ENCODE measurements around the gene GVQW3. TPM values are rescaled to one million over a fixed set of nuclear protein-coding genes. Genes with fewer than 3 reads are reported as not detected.

The GVQW3 gene
- total and polyA plus RNA-seq, 3 donors from 2014 or later, result 5.9 to 11.0 (median 8.2) TPM

DNA sequence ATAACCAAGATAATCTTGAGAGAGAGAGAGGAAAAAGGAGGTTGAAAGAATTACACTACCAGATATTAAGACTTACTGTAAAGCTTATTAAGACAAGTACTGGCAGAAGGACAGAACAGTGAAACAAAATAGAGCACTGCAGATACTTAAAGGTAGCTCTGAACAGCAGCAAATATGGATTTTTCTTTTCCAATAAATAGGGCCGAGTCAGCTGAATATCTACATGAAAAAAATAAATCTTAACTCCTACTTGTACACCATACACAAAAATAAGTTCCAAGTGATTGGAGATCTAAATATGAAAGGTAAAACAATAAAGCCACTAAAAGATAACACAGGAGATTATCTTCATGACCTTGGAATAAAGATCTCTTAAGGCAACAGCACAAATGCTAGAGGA lies 12.6 kb upstream of the GVQW3 start:
- TF ChIP-seq, protein P1, sequence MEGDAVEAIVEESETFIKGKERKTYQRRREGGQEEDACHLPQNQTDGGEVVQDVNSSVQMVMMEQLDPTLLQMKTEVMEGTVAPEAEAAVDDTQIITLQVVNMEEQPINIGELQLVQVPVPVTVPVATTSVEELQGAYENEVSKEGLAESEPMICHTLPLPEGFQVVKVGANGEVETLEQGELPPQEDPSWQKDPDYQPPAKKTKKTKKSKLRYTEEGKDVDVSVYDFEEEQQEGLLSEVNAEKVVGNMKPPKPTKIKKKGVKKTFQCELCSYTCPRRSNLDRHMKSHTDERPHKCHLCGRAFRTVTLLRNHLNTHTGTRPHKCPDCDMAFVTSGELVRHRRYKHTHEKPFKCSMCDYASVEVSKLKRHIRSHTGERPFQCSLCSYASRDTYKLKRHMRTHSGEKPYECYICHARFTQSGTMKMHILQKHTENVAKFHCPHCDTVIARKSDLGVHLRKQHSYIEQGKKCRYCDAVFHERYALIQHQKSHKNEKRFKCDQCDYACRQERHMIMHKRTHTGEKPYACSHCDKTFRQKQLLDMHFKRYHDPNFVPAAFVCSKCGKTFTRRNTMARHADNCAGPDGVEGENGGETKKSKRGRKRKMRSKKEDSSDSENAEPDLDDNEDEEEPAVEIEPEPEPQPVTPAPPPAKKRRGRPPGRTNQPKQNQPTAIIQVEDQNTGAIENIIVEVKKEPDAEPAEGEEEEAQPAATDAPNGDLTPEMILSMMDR (IDR thresholded peaks at IDR 0.05), result no peak
- H3K9me3 ChIP-seq, result no peaks in the 10 kb centered on the region
- H3K27me3 ChIP-seq, result no peaks in the 10 kb centered on the region
- no peaks in the 10 kb centered on the region for H3K4me1 ChIP-seq
- DNase-seq, result no peak
- H3K36me3 ChIP-seq (ENCODE audit: low read depth, missing control alignments), result no peaks in the 10 kb centered on the region
- 52 to 63% methylated on average over 1 of the region's 1 CpG for WGBS, 2 donors
- H3K27ac ChIP-seq, result no peak overlapping the region
- H3K4me3 ChIP-seq, result no peak overlapping the region
- intact Hi-C loops (cut with DNase I; ENCODE audit: low total_unique reads), result no loop called here

DNA sequence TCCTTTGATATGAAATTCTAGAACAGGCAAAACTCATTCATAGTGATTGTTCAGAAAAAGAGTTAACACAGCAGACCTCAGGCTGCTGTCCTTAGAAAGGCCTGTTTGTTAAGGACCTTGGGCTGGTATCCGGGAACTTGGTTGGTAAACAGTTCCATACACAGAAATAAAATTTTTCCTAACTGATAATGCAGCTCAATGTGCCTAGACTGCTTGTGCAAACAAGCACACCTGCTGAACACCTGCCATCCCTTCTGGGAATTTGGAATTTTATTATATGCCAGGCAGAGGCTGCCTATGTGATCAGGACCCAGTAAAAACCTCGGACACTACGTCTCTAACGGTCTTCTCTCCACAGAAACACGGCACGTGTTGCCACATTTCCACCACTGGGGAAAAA lies 11.7 kb upstream of the GVQW3 start:
- WGBS, 2 donors, result 84 to 85% methylated on average over 6 of the region's 6 CpGs
- intact Hi-C loops (cut with DNase I; ENCODE audit: low total_unique reads), result no loop called here
- Histone ChIP-seq H3K9me3 (no peaks in the 10 kb centered on the region), H3K27me3 (no peaks in the 10 kb centered on the region), H3K4me1 (no peaks in the 10 kb centered on the region), H3K36me3 (ENCODE audit: low read depth, missing control alignments) (no peaks in the 10 kb centered on the region), H3K27ac (no peak overlapping the region), H3K4me3 (no peak overlapping the region)
- TF ChIP-seq POLR2A (IDR thresholded peaks at IDR 0.05), result no peak
- TF ChIP-seq, protein P1 (IDR thresholded peaks at IDR 0.05), result no peak
- no peak for DNase-seq

DNA sequence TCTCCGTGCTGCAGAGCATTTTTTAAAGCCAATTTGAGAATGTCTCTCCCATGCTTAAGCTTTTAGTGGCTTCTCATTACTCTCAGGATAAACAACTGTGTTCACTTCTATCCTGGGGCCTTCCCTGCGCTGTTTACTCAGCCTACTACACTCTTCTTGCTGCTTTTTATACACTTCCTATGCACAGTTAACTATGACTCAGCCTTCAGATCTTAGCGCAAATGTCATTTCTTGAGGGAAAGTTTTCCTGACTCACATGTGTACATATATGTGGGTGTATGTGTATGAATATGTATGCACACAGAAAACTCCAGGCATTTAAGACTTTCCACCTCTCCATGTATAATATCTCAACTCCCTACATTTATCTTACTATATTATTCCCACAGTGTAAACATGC lies 10.0 kb upstream of the GVQW3 start:
- Histone ChIP-seq H3K9me3 (no peaks in the 10 kb centered on the region), H3K4me1 (no peaks in the 10 kb centered on the region), H3K4me3 (no peak overlapping the region), H3K27ac (no peak overlapping the region), H3K27me3 (no peaks in the 10 kb centered on the region), H3K36me3 (ENCODE audit: low read depth, missing control alignments) (no peaks in the 10 kb centered on the region)
- no peak for DNase-seq
- intact Hi-C loops (cut with DNase I; ENCODE audit: low total_unique reads), result no loop called here
- 65 to 70% methylated on average over 3 of the region's 3 CpGs for WGBS, 2 donors
- no peak for TF ChIP-seq POLR2A (IDR thresholded peaks at IDR 0.05)
- TF ChIP-seq, protein P1 (IDR thresholded peaks at IDR 0.05), result no peak

DNA sequence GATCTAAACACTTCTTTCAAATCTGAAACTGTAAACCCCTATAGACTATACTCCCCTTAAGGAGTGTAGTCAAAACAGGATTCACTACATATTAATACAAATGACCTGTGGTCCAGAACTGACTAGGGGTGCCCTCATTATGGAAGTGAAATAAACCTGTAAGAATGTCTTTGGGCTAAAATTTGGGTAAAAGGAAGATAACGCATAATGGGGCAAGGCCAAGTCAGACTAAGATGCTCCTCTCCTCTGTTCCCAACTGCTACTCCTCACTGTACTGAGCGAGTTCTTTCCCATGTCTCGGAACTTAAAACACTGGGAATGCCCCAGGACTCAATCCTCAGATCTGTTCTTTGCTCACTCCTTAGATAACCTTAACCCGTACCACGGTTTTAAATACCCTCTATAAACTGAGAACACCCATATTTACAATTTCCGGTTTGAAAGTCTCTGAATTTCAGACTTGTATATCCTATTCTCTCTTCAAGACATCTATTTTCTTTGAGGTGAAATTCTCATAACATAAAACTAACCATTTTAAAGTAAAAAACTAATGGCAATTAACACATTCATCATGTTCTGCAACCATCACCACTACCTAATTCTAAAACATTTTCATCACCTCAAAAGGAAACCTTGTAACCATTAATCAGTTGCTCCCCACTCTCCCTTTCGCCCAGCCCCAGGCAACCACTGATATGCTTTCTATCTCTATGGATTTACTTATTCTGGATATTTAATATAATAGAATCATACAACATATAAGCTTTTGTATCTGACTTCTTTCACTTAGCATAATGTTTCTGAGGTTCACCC lies 4.2 kb upstream of the GVQW3 start:
- intact Hi-C loops (cut with DNase I; ENCODE audit: low total_unique reads), result no loop called here
- Histone ChIP-seq H3K27me3 (no peaks in the 10 kb centered on the region), H3K4me1 (peaks cover 13% of the 10 kb centered on the region), H3K27ac (no peak overlapping the region), H3K4me3 (no peak overlapping the region), H3K36me3 (ENCODE audit: low read depth, missing control alignments) (no peaks in the 10 kb centered on the region), H3K9me3 (no peaks in the 10 kb centered on the region)
- TF ChIP-seq, protein P1 (IDR thresholded peaks at IDR 0.05), result no peak
- TF ChIP-seq POLR2A (IDR thresholded peaks at IDR 0.05), result no peak
- WGBS, 2 donors, result 76 to 80% methylated on average over 7 of the region's 7 CpGs
- DNase-seq, result no peak

DNA sequence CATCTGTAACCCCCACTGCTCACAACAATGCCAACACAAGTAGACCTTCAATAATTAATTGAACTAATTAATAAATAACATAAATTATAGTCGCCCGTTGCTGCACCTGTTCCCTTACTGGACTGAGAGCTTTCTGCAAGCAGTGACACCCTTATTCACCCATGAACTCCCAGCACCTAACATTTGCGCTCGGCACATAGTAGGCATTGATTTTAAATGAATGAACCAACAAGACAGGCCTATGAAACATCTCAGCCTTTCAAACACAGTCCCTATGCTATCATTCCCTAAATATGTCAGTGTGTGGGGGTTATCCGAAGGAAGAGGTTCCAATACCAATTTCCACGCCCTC lies 1.3 kb upstream of the GVQW3 start:
- DNase-seq, result no peak
- no peak for TF ChIP-seq POLR2A (IDR thresholded peaks at IDR 0.05)
- TF ChIP-seq, protein P1 (IDR thresholded peaks at IDR 0.05), result no peak
- Histone ChIP-seq H3K27me3 (no peaks in the 10 kb centered on the region), H3K4me1 (peaks cover 14% of the 10 kb centered on the region), H3K4me3 (peak overlapping the region; percentile 85 to 94), H3K36me3 (ENCODE audit: low read depth, missing control alignments) (no peaks in the 10 kb centered on the region), H3K9me3 (no peaks in the 10 kb centered on the region), H3K27ac (peak overlapping the region in 1 of 2 donors; percentile 87)
- WGBS, 2 donors, result 24 to 28% methylated on average over 6 of the region's 6 CpGs
- intact Hi-C loops (cut with DNase I; ENCODE audit: low total_unique reads), result no loop called here
